Measurements from ENCODE around the gene METTL25B. TPM values are rescaled to one million over a fixed set of nuclear protein-coding genes. Genes with fewer than 3 reads are reported as not detected.

The METTL25B gene
- total and polyA plus RNA-seq, 2 experiments from 2014 or later: 18.3 to 21.1 TPM

DNA sequence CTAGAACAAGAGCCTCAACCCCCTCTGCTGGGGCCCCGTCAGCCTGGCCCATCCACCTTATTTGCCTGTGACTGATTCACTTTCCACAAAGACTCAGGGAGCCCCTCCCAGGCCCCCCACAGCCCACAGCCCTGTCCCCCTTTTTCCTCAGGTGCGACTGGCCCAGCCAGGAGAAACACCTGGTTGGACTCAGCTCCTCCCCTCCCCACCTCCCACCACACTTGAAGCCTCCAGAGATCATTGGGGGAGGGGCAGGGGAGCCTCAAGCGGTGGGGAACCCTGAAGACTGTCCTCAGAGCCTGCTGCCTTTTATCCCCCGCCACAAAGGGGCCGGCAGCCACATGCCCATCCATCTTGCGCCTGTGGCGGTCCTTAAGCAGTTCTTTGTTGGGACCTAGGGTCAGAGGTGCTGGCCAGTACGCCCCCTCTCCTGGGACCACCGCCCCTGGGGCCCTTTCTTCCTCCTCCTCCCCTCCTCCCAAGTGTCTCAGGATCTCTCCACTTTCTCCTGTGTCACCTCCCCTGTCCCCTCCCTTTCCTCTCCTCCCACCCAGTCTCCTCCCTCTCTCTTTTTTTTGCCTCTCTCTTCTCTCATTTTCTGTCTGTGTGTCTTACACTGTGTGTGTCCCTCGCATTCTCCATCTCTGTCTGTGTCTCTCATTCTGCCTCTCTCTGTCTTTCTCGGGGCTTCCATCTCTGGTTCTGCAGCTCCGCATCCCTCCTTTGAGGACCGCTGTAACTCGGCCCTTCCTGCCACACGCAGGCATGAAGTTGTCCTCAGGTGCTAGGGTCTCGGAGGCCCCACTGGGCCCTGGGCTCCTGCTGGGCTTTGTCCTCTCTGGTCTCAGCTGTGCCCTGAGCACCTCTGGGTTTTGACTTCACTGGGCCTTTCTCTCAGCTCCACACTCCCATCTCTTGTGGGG lies 35.1 kb upstream of the METTL25B start (continued):
- TF ChIP-seq CREB1 (CRISPR knock-in tag; IDR thresholded peaks at IDR 0.05; ENCODE audit: low read depth) (peak; percentile 51), JUNB (IDR thresholded peaks at IDR 0.05; ENCODE audit: unreplicated experiment) (no peak)

DNA sequence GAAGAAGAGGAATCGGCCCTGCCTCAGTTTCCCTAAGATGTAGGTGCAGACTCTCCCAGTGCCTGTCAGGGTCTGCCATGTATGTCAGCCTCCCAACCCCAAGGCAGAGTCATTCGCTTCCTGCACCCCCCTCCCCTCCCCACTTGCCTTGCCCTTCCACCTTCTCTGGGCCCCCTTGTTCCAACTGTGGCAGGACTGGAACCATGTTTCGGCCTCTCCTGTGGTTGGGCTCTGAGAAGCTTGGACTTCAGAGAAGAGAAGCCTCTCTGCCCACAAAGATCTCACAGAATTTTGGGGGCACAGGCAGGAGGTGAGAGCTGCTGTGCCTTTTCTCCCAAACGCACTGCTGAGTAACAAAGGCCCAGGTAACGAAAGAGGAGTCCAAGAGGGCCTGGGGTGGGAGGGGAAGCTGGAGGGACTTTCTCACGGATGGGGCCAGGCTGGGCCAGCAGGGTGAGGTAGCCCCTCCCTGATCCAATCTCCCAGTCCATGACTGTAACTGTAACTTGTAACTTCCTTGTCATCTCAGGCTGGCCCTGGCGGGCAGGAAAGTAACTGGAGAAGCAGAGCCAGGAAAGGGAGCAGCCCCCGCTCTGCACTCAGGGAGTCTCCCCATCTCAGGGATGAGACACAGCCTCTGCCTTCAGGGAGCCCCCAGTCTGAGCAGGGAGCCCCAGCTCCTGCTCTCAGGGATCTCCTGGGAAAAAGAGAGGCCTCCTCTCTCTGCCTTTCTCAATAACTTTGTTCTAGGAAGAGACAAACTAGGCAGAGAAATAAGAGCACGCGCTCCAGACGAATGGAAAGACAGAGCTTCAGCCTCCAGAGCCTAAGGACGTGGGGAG lies 34.2 kb upstream of the METTL25B start:
- DNase-seq (ENCODE audit: low spot score) (peak; percentile 66), ATAC-seq (peak; percentile 1)
- Histone ChIP-seq H3K9me2 (ENCODE audit: insufficient read depth) (no peaks in the 10 kb centered on the region), H3K27me3 (ENCODE audit: insufficient read depth) (peaks cover 22% of the 10 kb centered on the region), H2AFZ (peak overlapping the region; percentile 78), H3K36me3 (ENCODE audit: insufficient read depth) (no peaks in the 10 kb centered on the region; the same call in 1 of the 2 replicates), H3F3A (replicated peaks; ENCODE audit: low read depth) (peaks cover 36% of the 10 kb centered on the region), H3K4me3 (peak overlapping the region; percentile 51), H3K27ac (ENCODE audit: low read depth) (peak overlapping the region; percentile 97), H3K4me1 (ENCODE audit: insufficient read depth) (peaks cover 53% of the 10 kb centered on the region), H4K20me1 (replicated peaks; ENCODE audit: insufficient read depth) (no peaks in the 10 kb centered on the region), H3K79me2 (replicated peaks; ENCODE audit: insufficient read depth) (no peaks in the 10 kb centered on the region), H3K4me2 (peak overlapping the region; percentile 81)
- no peaks in the 10 kb centered on the region; the same call in 2 of the 3 replicates for H3K9me3 Mint-ChIP-seq
- peaks cover 22% of the 10 kb centered on the region for H3K27me3 Mint-ChIP-seq (ENCODE audit: insufficient read depth, low read depth, poor library complexity)
- peak overlapping the region; percentile 55; the same call in 2 of the 3 replicates for H3K4me3 Mint-ChIP-seq
- H3K4me1 Mint-ChIP-seq: peaks cover 61% of the 10 kb centered on the region
- H3K36me3 Mint-ChIP-seq (ENCODE audit: low read depth): peaks cover 16% of the 10 kb centered on the region
- H3K27ac Mint-ChIP-seq: peak overlapping the region; percentile 43
- TF ChIP-seq, protein P1, sequence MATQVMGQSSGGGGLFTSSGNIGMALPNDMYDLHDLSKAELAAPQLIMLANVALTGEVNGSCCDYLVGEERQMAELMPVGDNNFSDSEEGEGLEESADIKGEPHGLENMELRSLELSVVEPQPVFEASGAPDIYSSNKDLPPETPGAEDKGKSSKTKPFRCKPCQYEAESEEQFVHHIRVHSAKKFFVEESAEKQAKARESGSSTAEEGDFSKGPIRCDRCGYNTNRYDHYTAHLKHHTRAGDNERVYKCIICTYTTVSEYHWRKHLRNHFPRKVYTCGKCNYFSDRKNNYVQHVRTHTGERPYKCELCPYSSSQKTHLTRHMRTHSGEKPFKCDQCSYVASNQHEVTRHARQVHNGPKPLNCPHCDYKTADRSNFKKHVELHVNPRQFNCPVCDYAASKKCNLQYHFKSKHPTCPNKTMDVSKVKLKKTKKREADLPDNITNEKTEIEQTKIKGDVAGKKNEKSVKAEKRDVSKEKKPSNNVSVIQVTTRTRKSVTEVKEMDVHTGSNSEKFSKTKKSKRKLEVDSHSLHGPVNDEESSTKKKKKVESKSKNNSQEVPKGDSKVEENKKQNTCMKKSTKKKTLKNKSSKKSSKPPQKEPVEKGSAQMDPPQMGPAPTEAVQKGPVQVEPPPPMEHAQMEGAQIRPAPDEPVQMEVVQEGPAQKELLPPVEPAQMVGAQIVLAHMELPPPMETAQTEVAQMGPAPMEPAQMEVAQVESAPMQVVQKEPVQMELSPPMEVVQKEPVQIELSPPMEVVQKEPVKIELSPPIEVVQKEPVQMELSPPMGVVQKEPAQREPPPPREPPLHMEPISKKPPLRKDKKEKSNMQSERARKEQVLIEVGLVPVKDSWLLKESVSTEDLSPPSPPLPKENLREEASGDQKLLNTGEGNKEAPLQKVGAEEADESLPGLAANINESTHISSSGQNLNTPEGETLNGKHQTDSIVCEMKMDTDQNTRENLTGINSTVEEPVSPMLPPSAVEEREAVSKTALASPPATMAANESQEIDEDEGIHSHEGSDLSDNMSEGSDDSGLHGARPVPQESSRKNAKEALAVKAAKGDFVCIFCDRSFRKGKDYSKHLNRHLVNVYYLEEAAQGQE (IDR thresholded peaks at IDR 0.05; ENCODE audit: unreplicated experiment): no peak
- TF ChIP-seq, protein P2, sequence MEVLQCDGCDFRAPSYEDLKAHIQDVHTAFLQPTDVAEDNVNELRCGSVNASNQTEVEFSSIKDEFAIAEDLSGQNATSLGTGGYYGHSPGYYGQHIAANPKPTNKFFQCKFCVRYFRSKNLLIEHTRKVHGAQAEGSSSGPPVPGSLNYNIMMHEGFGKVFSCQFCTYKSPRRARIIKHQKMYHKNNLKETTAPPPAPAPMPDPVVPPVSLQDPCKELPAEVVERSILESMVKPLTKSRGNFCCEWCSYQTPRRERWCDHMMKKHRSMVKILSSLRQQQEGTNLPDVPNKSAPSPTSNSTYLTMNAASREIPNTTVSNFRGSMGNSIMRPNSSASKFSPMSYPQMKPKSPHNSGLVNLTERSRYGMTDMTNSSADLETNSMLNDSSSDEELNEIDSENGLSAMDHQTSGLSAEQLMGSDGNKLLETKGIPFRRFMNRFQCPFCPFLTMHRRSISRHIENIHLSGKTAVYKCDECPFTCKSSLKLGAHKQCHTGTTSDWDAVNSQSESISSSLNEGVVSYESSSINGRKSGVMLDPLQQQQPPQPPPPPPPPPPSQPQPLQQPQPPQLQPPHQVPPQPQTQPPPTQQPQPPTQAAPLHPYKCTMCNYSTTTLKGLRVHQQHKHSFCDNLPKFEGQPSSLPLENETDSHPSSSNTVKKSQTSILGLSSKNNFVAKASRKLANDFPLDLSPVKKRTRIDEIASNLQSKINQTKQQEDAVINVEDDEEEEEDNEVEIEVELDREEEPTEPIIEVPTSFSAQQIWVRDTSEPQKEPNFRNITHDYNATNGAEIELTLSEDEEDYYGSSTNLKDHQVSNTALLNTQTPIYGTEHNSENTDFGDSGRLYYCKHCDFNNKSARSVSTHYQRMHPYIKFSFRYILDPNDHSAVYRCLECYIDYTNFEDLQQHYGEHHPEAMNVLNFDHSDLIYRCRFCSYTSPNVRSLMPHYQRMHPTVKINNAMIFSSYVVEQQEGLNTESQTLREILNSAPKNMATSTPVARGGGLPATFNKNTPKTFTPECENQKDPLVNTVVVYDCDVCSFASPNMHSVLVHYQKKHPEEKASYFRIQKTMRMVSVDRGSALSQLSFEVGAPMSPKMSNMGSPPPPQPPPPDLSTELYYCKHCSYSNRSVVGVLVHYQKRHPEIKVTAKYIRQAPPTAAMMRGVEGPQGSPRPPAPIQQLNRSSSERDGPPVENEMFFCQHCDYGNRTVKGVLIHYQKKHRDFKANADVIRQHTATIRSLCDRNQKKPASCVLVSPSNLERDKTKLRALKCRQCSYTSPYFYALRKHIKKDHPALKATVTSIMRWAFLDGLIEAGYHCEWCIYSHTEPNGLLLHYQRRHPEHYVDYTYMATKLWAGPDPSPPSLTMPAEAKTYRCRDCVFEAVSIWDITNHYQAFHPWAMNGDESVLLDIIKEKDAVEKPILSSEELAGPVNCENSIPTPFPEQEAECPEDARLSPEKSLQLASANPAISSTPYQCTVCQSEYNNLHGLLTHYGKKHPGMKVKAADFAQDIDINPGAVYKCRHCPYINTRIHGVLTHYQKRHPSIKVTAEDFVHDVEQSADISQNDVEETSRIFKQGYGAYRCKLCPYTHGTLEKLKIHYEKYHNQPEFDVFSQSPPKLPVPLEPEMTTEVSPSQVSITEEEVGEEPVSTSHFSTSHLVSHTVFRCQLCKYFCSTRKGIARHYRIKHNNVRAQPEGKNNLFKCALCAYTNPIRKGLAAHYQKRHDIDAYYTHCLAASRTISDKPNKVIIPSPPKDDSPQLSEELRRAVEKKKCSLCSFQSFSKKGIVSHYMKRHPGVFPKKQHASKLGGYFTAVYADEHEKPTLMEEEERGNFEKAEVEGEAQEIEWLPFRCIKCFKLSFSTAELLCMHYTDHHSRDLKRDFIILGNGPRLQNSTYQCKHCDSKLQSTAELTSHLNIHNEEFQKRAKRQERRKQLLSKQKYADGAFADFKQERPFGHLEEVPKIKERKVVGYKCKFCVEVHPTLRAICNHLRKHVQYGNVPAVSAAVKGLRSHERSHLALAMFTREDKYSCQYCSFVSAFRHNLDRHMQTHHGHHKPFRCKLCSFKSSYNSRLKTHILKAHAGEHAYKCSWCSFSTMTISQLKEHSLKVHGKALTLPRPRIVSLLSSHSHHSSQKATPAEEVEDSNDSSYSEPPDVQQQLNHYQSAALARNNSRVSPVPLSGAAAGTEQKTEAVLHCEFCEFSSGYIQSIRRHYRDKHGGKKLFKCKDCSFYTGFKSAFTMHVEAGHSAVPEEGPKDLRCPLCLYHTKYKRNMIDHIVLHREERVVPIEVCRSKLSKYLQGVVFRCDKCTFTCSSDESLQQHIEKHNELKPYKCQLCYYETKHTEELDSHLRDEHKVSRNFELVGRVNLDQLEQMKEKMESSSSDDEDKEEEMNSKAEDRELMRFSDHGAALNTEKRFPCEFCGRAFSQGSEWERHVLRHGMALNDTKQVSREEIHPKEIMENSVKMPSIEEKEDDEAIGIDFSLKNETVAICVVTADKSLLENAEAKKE (CRISPR knock-in tag; IDR thresholded peaks at IDR 0.05): no peak
- TF ChIP-seq ZNF331 (CRISPR knock-in tag; IDR thresholded peaks at IDR 0.05; ENCODE audit: low read depth): no peak
- no peak for TF ChIP-seq POLR2AphosphoS5 (IDR thresholded peaks at IDR 0.05; ENCODE audit: low read depth)
- no peak for TF ChIP-seq NANOG (IDR thresholded peaks at IDR 0.05; ENCODE audit: borderline replicate concordance)
- TF ChIP-seq EZH2 (IDR thresholded peaks at IDR 0.05; ENCODE audit: low read depth, unreplicated experiment): no peak
- TF ChIP-seq STAT1 (IDR thresholded peaks at IDR 0.05; ENCODE audit: unreplicated experiment): no peak
- TF ChIP-seq CREB1 (CRISPR knock-in tag; IDR thresholded peaks at IDR 0.05; ENCODE audit: low read depth): no peak
- TF ChIP-seq, protein P3, sequence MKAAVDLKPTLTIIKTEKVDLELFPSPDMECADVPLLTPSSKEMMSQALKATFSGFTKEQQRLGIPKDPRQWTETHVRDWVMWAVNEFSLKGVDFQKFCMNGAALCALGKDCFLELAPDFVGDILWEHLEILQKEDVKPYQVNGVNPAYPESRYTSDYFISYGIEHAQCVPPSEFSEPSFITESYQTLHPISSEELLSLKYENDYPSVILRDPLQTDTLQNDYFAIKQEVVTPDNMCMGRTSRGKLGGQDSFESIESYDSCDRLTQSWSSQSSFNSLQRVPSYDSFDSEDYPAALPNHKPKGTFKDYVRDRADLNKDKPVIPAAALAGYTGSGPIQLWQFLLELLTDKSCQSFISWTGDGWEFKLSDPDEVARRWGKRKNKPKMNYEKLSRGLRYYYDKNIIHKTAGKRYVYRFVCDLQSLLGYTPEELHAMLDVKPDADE (IDR thresholded peaks at IDR 0.05): no peak

Data from GM23338 (cell line).